HG03457 (cell line): ENCODE data around the gene TRAIP.
A peak's percentile ranks its signal among the peaks of the same experiment; 100 is the strongest.
"Not testable (repeated sequence)": the region's sequence is repeated elsewhere in the genome, so short reads cannot be mapped to it uniquely, and the experiment has no call there.

Experiments
- ATAC-seq: cut with Tn5 transposase; IDR thresholded peaks from one replicate; pipeline ENCODE4 v1.9.1; 2021; ENCODE audit warnings: moderate number of reproducible peaks; ENCODE audit not compliant: unreplicated experiment

Gene TRAIP

GRCh38 chr3:49831341-49831740 lies 25.0 kb downstream of the TRAIP start:
- no peak for ATAC-seq

DNA sequence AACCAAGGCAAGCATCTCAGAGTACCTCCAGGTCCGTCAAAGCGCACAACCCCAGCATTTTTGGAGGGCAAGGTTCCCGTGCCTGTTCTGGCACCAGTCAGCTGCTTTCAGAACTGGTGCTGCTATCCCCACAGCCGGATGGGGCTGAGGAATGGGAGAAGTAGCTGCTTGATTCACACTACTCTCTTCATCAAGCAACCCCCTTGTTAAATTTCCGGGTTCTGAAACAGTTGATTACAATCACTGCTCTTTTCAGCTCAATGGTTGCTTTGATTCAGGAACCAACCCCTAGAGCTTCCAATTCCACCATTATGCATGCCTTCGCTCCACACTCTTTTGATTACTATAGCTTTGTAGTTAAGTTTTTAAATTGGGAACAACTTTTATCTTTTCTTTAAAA lies 30.3 kb downstream of the TRAIP start:
- ATAC-seq, result no peak

- not testable (repeated sequence) for ATAC-seq
Measured at GRCh38 chr3:49823131-49823530, 33.2 kb downstream of the TRAIP start.

- ATAC-seq, result no peak
Measured at GRCh38 chr3:49813497-49814174, 42.7 kb downstream of the TRAIP start, which contains the start of gene UBA7. Gene UBA7 (minus strand): TSS chr3:49813953. CDS start chr3:49813787, 166 bp downstream.

DNA sequence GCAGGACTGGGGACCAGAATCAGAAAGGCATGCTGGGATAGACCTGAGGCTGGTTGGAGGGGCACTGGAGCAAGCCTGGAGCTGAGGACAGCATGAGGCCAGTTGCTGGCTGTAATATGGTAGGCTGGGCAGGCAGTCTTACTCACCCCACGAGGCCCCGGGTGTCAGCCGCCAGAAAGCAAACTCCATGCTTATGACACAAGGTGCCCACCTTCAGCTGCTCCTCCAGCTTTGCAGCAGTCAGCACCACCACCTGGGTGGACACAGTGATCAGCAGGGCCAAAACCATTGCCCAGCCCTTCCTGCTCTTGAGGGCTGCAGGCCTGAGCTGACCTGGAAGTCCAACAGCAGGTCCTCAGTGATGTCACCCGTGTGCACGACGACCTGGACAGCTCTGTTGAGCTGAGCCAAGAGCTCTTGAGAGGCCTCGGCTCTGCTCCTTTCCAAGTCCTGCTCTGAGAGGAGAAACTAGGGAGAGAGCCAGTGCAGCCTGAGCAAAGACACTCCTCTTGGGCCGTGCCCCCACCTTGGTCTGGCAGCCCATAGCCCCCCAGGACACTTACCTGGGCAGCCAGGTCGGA lies 43.4 kb downstream of the TRAIP start:
- ATAC-seq, result no peak

DNA sequence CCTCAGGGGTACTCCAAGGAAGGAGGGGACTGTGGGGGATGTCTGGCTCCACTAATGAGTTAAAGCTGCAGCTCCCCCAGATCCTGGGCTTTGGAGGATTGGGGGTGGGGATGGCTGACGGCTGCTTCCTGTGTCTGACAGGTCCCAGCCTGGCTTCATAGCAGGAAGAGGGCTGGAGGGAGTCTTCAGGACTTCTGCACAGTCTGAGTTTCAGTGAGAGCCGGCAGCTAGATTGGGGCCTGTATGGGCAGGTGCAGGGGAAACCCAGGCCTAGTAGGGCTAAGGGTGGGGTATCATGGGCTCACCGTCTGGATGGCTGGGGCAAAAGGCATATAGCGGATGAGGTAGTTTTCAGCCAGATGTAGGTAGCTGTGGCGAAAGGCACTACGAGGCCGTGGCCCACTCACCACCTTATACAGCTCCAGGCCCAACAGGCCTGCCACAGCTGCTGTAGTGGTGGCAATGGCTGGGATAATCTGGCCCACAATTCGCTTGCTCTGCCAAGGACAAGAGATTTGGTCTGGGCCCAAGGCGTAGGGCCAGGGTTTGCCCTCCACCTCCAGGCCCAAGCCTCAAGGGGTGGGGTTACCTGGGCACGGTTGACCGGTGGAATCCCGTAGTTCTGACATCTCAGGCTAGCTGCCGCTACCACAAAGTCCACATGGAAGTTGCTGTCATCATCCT lies 48.8 kb downstream of the TRAIP start:
- ATAC-seq, result no peak

- no peak for ATAC-seq
Measured at GRCh38 chr3:49806850-49807249, 49.5 kb downstream of the TRAIP start.

DNA sequence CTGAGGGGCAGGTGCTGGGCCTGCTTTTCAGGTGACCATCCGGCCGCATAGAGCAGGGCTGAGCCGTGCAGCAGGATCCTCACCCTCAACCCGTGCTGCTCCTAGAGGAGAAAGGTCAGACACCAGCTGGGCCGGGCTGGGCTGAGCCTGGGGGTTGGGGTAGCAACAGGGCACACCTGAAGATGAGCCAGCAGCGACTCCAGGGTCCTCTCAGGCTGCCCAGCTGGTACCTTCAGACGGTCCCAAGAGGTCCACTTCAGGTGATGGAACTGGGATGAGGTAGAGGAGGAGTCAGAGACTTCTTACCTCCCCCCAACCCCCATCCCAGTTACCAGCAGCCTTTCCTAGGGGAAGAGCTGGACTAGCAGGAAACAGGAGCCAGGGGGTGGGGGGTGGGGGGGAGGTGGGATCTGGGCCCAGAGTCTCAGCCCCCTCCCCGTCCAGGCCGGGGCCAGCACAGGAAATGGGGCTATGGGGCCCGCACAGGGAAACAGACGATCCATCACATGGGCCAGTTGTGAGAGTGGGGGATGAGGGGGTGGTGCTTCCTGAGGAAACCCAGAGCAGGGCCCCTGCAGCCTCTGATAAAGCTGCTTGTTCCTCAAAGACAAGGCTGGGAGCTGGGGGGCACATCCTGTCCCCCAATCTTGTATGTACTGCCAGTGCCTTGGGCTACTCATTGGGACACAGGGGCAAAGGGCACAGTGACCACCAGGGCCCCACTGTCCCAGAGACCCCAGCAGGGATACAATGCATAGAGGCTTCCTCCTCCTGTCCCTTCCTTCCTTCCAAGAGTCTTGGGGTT lies 50.3 kb downstream of the TRAIP start:
- ATAC-seq, result no peak

DNA sequence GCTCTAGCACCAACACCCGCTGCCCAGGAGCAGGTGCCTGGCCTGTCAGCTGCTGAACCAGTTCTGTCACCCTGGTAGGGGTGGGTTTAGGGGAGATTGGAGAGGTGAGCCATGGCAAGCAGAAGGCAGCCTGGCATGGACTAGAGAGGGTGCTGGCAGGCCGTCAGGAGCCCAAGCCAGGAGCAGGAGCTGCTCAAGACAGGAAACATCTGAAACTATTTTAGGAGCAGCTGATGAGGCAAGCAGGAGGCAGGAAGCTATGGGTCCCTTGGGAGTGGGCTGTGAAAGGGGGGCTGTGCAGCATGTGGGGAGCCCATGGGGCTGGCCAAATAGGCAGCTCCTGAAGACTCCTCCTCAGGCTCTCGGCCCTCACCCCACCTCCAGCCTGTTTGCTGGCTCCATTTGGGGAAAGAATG lies 51.0 kb downstream of the TRAIP start:
- ATAC-seq, result no peak

DNA sequence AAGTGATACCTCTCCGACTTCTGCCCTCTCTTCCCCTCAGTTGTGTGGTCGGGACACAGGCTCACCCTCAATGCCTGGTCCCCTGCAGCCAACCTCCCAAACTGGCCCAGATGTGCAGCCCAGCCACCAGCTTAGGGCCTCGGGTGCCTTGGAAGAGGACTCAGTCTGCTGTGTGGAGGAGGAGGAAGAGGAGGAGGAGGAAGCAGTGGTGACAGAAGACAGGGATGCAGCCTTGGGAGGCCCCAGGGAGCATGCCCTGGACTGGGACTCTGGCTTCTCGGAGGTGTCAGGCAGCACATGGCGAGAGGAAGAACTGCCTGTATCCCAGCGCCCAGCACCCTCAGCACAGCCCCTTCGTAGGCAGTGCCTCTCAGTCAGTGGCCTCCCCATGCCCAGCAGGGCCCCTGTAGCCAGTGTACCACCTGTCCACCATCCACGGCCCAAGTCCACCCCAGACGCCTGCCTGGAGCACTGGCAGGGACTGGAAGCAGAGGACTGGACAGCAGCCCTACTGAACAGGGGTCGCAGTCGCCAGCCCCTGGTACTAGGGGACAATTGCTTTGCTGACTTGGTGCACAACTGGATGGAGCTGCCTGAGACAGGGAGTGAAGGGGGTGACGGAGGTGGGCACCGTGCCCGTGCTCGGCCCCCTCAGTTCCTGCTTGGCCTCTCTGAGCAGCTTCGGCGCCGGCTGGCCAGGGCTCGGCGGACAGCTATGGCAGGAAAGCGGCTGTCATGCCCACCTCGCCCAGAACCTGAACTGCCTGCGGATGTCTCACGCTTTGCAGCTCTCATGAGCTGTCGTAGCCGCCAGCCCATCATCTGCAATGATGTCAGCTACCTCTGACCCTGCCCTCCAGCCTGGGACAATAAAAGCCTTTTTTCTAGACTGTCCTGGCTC lies 52.0 kb downstream of the TRAIP start:
- ATAC-seq, result no peak

DNA sequence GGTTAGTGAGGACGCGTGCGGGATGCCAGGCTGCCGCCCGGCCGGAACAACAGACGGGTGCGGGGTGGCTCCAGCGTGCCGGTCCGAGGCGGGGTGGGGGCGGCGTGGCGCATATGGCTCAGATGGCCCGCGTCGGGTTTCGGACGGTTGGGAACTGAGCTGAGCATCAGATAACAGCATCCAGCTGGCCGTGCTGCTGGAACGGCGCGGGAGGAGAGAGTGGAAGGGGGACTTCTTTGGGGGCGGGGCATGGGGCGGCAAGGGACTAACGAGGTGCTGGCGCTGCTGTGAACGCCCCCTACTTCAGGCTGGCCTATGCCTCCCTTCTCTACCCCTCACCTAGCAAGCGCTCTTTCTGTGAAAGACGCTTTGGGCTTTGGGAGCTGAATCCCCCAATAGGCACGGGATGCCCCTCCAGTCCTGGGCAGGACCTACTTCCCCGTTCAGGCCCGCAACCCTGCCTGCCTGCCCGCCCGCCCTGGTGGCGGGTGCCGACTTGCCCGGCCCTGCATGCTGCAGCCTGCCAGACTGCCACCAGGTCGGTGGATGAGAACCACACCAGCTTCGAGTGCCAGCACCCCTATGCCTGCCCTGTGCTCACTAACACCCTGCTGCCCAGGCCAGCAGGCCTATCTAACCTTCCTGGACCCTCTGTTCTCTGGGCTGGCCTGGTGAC lies 52.8 kb downstream of the TRAIP start:
- ATAC-seq, result peak; percentile 2

GRCh38 chr3:49802719-49803464 lies 53.5 kb downstream of the TRAIP start, which contains the start of gene INKA1:
Gene INKA1 (plus strand): TSS chr3:49803261. CDS start chr3:49803393, 132 bp downstream.
- peak; percentile 45 for ATAC-seq

DNA sequence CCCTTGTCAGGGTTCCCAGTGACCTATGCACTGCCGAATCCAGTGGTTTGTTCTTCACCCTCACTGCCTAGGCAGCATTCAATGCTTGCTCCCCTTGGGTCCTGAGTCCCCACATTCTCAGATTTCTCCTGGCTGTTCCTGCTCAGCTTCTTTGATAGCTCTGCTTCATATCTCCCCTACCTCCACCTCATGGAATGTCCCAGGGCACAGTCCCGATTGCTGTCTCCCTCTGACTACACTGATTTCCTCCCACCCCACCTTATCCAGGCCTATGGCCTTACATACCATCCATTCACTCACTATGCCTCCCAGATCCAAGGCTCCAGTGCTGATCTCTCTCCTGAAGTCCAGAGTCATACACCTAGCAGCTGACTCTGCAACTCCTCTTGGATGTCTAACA lies 55.2 kb downstream of the TRAIP start:
- ATAC-seq, result no peak

- ATAC-seq, result no peak
Measured at GRCh38 chr3:49799761-49800160, 56.6 kb downstream of the TRAIP start, which contains the start of gene CDHR4. Gene CDHR4 (minus strand): TSS chr3:49799873. CDS start chr3:49799812, 61 bp downstream.

DNA sequence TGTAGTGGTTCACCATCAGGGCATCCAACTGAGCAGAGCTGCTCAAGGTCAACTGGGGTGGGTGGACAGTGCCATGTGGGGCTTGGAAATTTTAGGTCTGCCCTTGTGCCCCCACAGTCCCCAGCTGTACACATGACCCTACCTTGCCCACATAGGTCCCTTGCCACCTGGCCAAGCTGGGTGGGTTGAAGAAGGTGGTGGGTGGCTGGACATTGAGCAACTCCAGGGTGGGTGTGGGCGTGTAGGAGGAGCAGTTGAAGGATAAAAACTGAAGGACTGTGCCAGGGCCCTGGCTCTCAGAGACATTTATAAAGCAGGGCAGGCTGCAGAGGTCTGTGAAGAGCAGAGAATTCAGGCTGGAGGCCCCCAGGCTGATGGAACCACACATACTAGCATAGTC lies 57.3 kb downstream of the TRAIP start:
- no peak for ATAC-seq

DNA sequence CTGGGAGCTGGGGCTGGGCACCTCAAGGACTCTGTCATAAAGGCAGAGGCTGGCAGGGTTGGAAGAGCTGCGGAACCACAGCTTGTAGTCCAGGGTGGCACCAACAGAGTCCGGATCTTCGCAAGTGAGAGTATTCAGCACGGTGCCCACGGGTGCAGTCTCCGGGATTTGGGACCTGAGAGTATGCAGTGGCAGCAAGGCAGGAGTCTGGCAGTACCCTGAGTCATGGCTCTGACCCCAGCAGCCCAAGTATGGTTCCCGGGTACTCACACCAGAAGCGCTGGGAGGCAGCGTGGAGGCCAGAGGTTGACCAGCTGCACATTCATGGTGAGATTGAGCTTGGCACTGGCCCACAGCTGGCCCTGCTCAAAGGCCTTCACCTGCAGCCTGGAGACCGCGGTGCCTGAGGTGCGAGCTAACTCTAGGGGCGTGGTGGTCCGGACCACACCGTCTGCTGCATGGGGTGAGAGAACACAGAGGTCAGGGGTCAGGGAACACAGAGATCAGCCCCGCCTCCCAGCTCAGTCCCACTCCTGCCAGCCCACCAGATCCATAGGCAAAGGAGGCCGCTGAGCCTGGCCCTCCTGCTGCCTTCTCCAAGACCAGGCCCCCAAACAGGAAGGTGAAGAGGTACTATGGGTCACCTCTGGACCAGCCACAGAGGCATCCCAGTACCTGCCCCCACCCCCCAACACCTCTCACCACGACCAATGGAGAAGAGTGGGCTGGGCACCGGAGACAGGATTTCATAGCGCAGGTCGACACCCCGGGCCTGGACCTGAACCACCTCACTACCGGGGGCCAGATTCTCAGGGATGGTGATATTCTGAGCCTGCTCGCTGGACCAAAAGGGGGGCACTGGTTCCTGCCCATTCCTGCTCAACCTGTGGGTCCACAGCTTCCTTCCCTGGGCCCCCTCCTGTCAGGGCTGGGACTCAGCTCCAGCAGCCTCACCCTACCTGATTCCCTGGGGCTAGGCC lies 61.1 kb downstream of the TRAIP start:
- no peak for ATAC-seq

GRCh38 chr3:49794431-49794830 lies 61.9 kb downstream of the TRAIP start:
- no peak for ATAC-seq
